Upper lobe of left lung (tissue), 6 donors: ENCODE measurements around the gene CCND1. TPM values are rescaled to one million over a fixed set of nuclear protein-coding genes. Genes with fewer than 3 reads are reported as not detected.

ENCODE experiments used
- ATAC-seq, 2 donors: fragments of 200-7000 bp; cut with Tn5 transposase; one replicate each; pipeline ENCODE4 v1.9.1; 2022; ENCODE audit warnings: mild to moderate bottlenecking in 2 of 2, moderate library complexity in 2 of 2; ENCODE audit not compliant: low FRiP score in 2 of 2
- DNase-seq, 2 donors: peaks; one replicate each; pipeline ENCODE4 v3.0.0-alpha.2; 2019 to 2020
- H3K27ac ChIP-seq, 4 donors: fragments of 200-600 bp; sonication (generic); one replicate each; pipeline ENCODE4 v1.5.1; 2016 to 2019
- H3K27me3 ChIP-seq, 4 donors: fragments of 200-600 bp; sonication (generic); one replicate each; pipeline ENCODE4 v1.5.1; 2017 to 2019
- H3K36me3 ChIP-seq, 4 donors: fragments of 200-600 bp; sonication (generic); one replicate each; pipeline ENCODE4 v1.5.1; 2016 to 2019
- H3K4me1 ChIP-seq, 4 donors: fragments of 200-600 bp; sonication (generic); one replicate each; pipeline ENCODE4 v1.5.1; 2018 to 2019
- H3K4me3 ChIP-seq, 4 donors: fragments of 200-600 bp; sonication (generic); one replicate each; pipeline ENCODE4 v1.5.1; 2017 to 2019; ENCODE audit warnings: mild to moderate bottlenecking in 2 of 4, moderate library complexity in 1 of 4
- H3K9me3 ChIP-seq, 4 donors: fragments of 200-600 bp; sonication (generic); one replicate each; pipeline ENCODE4 v1.5.1; 2018 to 2019
- EP300 ChIP-seq, 4 donors: sonication (generic); formaldehyde crosslinking; IDR thresholded peaks; one replicate each; pipeline ENCODE4 v1.5.1; 2017; ENCODE audit warnings: antibody characterized with exemption in 4 of 4, control low read depth in 2 of 4
- POLR2A ChIP-seq, 4 donors: fragments of 450-650 bp; IDR thresholded peaks; one replicate each; pipeline ENCODE4 v1.5.1; 2016 to 2017; ENCODE audit warnings: antibody characterized with exemption in 4 of 4, mild to moderate bottlenecking in 2 of 4
- POLR2AphosphoS5 ChIP-seq, 2 donors: sonication (generic); formaldehyde crosslinking; IDR thresholded peaks; one replicate each; pipeline ENCODE4 v1.5.1; 2017; ENCODE audit warnings: antibody characterized with exemption in 2 of 2
- WGBS, 2 donors: methylation state at CpG; one replicate each; pipeline ENCODE4 v1.1.5; 2017 to 2018; 5-methylcytosine and 5-hydroxymethylcytosine counted together
- total RNA-seq, 6 donors: library from RNA; depleted of rRNA in 4 of 6; stranded (reverse); fragments of >200 nt in 4 of 6; gene quantifications; one replicate each; pipeline versions ENCODE4 v1.1.0 to v1.2.1, GENCODE V29; 2016 to 2021
- TF ChIP-seq, protein P1 (sequence below), 6 experiments: fragments of 450-650 bp in 4 of 6; fragments of 200-600 bp in 2 of 6; sonication (generic) in 2 of 6; IDR thresholded peaks; one replicate each; pipeline ENCODE4 v1.5.1; 2016 to 2019; ENCODE audit warnings: antibody characterized with exemption in 6 of 6
- donor health status: DM: no; HTN: no; CAD: no; lungs with moderate emphysema.
- donor health status: DM: no; HTN: yes; CAD: no; lungs with severe emphysema.

Gene CCND1
- total RNA-seq, 6 donors from 2014 or later, result 23.0 to 404 (median 237) TPM

DNA sequence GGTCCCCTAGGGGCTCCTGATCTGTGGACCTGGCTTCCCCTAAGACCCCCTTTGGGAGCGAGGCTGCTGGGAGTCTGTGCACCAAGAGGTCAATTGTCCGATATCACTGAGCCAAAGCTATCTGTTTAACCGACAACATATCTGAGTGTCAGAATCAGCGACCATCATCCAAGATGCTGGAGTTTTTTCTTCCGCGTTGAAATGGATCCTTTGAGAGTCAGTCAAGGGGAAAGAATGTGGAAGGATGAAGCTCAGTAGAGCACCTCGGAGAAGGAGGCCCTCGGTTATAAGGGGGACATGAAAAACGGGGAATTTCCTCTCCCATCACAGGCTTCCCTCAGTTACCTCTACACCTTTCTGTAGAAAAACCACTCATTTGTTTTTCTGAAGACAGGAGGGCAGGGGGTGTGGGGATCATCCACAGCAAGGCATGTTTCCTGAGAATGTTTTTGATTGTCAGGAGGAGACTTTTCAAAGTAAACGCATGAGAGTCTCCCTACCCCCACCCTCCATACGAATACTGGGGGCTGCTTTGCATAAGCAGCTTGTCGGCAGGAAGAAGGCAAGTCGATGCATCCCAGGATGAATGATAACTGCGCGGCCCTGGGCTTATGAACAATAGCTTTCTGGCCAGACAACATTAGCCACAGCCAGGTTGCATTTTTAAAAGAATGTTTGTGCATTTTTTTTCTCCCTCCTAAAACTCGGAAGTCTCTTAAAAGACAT is 37.7 kb upstream of the CCND1 start:
- H3K36me3 ChIP-seq, result no peaks in the 10 kb centered on the region
- WGBS, 2 donors, result 69 to 70% methylated on average over 16 of the region's 16 CpGs
- H3K27ac ChIP-seq, result no peak overlapping the region
- H3K4me3 ChIP-seq, result no peak overlapping the region
- no peaks in the 10 kb centered on the region for H3K4me1 ChIP-seq
- DNase-seq (no peak), ATAC-seq (no peak)
- H3K9me3 ChIP-seq, result no peaks in the 10 kb centered on the region
- TF ChIP-seq EP300 (IDR thresholded peaks at IDR 0.05) (no peak), POLR2AphosphoS5 (IDR thresholded peaks at IDR 0.05) (no peak), POLR2A (IDR thresholded peaks at IDR 0.05) (no peak)
- TF ChIP-seq, protein P1, sequence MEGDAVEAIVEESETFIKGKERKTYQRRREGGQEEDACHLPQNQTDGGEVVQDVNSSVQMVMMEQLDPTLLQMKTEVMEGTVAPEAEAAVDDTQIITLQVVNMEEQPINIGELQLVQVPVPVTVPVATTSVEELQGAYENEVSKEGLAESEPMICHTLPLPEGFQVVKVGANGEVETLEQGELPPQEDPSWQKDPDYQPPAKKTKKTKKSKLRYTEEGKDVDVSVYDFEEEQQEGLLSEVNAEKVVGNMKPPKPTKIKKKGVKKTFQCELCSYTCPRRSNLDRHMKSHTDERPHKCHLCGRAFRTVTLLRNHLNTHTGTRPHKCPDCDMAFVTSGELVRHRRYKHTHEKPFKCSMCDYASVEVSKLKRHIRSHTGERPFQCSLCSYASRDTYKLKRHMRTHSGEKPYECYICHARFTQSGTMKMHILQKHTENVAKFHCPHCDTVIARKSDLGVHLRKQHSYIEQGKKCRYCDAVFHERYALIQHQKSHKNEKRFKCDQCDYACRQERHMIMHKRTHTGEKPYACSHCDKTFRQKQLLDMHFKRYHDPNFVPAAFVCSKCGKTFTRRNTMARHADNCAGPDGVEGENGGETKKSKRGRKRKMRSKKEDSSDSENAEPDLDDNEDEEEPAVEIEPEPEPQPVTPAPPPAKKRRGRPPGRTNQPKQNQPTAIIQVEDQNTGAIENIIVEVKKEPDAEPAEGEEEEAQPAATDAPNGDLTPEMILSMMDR (IDR thresholded peaks at IDR 0.05), result no peak
- no peaks in the 10 kb centered on the region for H3K27me3 ChIP-seq

DNA sequence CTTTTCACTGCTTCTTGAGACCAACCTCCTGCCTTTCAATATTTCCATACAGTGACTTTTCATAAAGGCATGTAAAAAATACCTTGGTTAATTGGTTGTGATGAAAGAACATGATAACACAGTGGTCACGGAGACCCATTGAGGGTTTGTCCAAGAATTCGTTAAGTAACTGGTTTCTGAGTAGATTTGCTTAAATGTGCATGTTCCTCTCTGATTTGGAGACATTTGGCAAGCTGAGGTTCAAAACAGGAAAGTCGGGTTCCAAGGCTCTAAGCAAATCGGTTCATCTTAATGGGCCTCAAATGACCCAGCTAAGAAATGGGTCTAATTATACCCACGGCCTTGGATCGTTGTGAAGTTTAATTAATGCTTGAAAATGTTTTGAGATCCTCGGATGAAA is 36.9 kb upstream of the CCND1 start:
- TF ChIP-seq POLR2AphosphoS5 (IDR thresholded peaks at IDR 0.05), result no peak
- TF ChIP-seq, protein P1 (IDR thresholded peaks at IDR 0.05), result no peak
- TF ChIP-seq POLR2A (IDR thresholded peaks at IDR 0.05), result no peak
- no peak for TF ChIP-seq EP300 (IDR thresholded peaks at IDR 0.05)
- no peaks in the 10 kb centered on the region for H3K4me1 ChIP-seq
- peaks cover 0 to 5% (median 4%) of the 10 kb centered on the region in 4 donors for H3K9me3 ChIP-seq
- no peaks in the 10 kb centered on the region for H3K36me3 ChIP-seq
- no peaks in the 10 kb centered on the region for H3K27me3 ChIP-seq
- no peak overlapping the region for H3K27ac ChIP-seq
- H3K4me3 ChIP-seq, result no peak overlapping the region
- WGBS, 2 donors, result 79 to 82% methylated on average over 7 of the region's 7 CpGs
- no peak for ATAC-seq
- DNase-seq, result no peak

DNA sequence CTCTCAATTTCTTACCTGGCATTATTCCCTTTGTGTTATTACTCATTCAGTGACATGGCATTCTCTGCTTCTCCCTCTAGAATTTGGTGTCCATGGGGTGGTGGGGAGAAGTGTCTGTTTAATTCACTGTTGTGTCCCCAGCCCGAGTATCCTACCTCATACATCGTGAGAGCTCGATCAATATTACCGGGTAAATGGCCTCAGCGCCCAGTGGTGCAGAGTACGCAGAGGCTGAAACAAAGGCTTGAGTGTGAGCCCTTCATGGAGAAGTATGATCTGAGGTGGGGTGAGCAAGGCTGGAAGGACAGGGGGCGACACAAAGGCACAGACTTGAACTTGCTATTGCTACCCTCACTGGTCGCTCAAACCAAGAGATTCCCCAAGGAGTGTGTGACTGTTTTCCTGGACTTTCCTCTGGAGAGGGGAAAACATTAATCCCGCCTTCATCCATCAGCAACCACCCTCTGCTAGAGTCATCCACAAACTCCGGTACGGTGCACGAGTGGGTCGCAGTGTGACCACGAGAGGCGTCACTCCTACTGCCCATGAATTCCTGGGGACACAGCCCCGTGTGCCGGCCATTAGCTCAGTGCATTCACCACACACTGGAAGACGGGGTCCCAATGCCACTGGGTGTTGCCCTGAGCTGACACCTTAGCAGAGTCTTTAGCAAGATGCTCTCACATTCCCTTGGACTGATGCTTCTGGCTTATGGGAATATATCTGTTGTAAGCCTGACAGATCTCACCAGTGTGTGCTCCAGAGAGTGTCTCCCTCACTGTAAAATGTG is 35.0 kb upstream of the CCND1 start:
- no peak for DNase-seq
- Histone ChIP-seq H3K4me3 (no peak overlapping the region), H3K4me1 (no peaks in the 10 kb centered on the region), H3K27me3 (no peaks in the 10 kb centered on the region), H3K27ac (no peak overlapping the region), H3K36me3 (no peaks in the 10 kb centered on the region), H3K9me3 (peaks cover 0 to 12% (median 8%) of the 10 kb centered on the region in 4 donors)
- ATAC-seq, result peak; percentile 24 to 28
- WGBS, 2 donors, result 93 to 94% methylated on average over 17 to 18 of the region's 18 CpGs
- TF ChIP-seq POLR2A (IDR thresholded peaks at IDR 0.05), result no peak
- TF ChIP-seq, protein P1 (IDR thresholded peaks at IDR 0.05), result no peak

DNA sequence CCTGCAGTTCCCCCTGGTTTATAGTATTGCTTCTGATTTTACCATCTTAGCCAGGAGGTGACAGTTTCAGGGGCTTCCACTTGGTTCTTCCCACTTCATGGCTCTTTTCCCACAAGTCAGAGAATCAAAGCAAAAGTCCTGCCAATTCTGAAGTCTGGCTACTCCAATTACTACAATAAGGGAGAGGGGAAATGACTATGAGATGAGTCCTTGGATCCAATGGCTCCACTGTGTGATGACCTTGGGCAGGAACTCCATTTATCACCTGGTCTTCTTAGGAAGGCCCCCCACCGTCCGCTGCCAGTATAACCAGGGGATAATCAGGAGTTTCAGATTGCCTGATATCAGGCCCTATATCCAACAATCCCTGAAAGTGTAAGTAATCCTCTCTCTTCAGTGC is 31.6 kb upstream of the CCND1 start:
- TF ChIP-seq, protein P1 (IDR thresholded peaks at IDR 0.05), result no peak
- TF ChIP-seq POLR2AphosphoS5 (IDR thresholded peaks at IDR 0.05) (no peak), POLR2A (IDR thresholded peaks at IDR 0.05) (no peak), EP300 (IDR thresholded peaks at IDR 0.05) (no peak)
- Histone ChIP-seq H3K36me3 (no peaks in the 10 kb centered on the region), H3K4me1 (no peaks in the 10 kb centered on the region), H3K4me3 (no peak overlapping the region), H3K9me3 (peaks cover 0 to 12% (median 8%) of the 10 kb centered on the region in 4 donors), H3K27ac (no peak overlapping the region), H3K27me3 (no peaks in the 10 kb centered on the region)
- ATAC-seq, result no peak
- WGBS, 2 donors, result 93 to 95% methylated on average over 2 of the region's 2 CpGs
- DNase-seq, result no peak
